Tibial nerve (tissue), 4 donors: ENCODE results near the gene MZF1.

Experiments
- EP300 ChIP-seq, 2 donors: sonication (generic); formaldehyde crosslinking; IDR thresholded peaks; one replicate each; pipeline ENCODE4 v1.6.1; 2017; ENCODE audit warnings: antibody characterized with exemption in 2 of 2, mild to moderate bottlenecking in 1 of 2
- POLR2A ChIP-seq, 2 donors: fragments of 450-650 bp; IDR thresholded peaks; one replicate each; pipeline ENCODE4 v1.6.1; 2017; ENCODE audit warnings: antibody characterized with exemption in 2 of 2, mild to moderate bottlenecking in 2 of 2, moderate library complexity in 2 of 2
- TF ChIP-seq, protein P1 (sequence below), 5 experiments: fragments of 200-600 bp in 3 of 5; fragments of 450-650 bp in 2 of 5; sonication (generic) in 3 of 5; IDR thresholded peaks; one replicate each; pipeline ENCODE4 v1.5.1; 2016 to 2019; ENCODE audit warnings: antibody characterized with exemption in 5 of 5, mild to moderate bottlenecking in 3 of 5, moderate library complexity in 2 of 5

GRCh38 chr19:58544591-58545285, 28.4 kb downstream of the MZF1 start:
- TF ChIP-seq, protein P1, sequence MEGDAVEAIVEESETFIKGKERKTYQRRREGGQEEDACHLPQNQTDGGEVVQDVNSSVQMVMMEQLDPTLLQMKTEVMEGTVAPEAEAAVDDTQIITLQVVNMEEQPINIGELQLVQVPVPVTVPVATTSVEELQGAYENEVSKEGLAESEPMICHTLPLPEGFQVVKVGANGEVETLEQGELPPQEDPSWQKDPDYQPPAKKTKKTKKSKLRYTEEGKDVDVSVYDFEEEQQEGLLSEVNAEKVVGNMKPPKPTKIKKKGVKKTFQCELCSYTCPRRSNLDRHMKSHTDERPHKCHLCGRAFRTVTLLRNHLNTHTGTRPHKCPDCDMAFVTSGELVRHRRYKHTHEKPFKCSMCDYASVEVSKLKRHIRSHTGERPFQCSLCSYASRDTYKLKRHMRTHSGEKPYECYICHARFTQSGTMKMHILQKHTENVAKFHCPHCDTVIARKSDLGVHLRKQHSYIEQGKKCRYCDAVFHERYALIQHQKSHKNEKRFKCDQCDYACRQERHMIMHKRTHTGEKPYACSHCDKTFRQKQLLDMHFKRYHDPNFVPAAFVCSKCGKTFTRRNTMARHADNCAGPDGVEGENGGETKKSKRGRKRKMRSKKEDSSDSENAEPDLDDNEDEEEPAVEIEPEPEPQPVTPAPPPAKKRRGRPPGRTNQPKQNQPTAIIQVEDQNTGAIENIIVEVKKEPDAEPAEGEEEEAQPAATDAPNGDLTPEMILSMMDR (IDR thresholded peaks at IDR 0.05), result no peak
- no peak for TF ChIP-seq POLR2A (IDR thresholded peaks at IDR 0.05)
- no peak for TF ChIP-seq EP300 (IDR thresholded peaks at IDR 0.05)
